ENCODE data around the gene PRR22. TPM values are rescaled to one million over a fixed set of nuclear protein-coding genes. Genes with fewer than 3 reads are reported as not detected.
A peak's percentile ranks its signal among the peaks of the same experiment; 100 is the strongest.

PRR22 gene
- total RNA-seq, 4 donors from 2014 or later, result 0.19 to 1.2 (median 1.0) TPM

GRCh38 chr19:5822181-5822844 lies 37.8 kb upstream of the PRR22 start:
- DNase-seq (ENCODE audit: extremely low spot score), result no peak
- H3K27ac ChIP-seq (replicated peaks in 1 of 4), result no peak overlapping the region
- peaks cover 16 to 32% (median 25%) of the 10 kb centered on the region in 4 donors for H3K4me1 ChIP-seq
- H3K27me3 ChIP-seq, result peaks cover 0 to 7% (median 0%) of the 10 kb centered on the region in 4 donors
- 40% methylated on average over 7 of the region's 30 CpGs for WGBS
- intact Hi-C loops (cut with DNase I), result no loop called here
- H3K4me3 ChIP-seq, result peak overlapping the region in 1 of 4 donors; percentile 12
- H3K36me3 ChIP-seq, result no peaks in the 10 kb centered on the region
- no peaks in the 10 kb centered on the region for H3K9me3 ChIP-seq
- TF ChIP-seq POLR2AphosphoS5 (IDR thresholded peaks at IDR 0.05) (no peak), EP300 (IDR thresholded peaks at IDR 0.05) (no peak), CTCF (IDR thresholded peaks at IDR 0.05) (no peak), POLR2A (IDR thresholded peaks at IDR 0.05; ENCODE audit: low read depth) (no peak)

GRCh38 chr19:5821521-5822180 lies 37.1 kb upstream of the PRR22 start:
- peaks cover 0 to under 1% (median 0%) of the 10 kb centered on the region in 4 donors for H3K27me3 ChIP-seq
- no peak for DNase-seq (ENCODE audit: extremely low spot score)
- intact Hi-C loops (cut with DNase I), result no loop called here
- H3K9me3 ChIP-seq, result no peaks in the 10 kb centered on the region
- TF ChIP-seq POLR2A (IDR thresholded peaks at IDR 0.05; ENCODE audit: low read depth) (no peak), CTCF (IDR thresholded peaks at IDR 0.05) (no peak)
- H3K36me3 ChIP-seq, result no peaks in the 10 kb centered on the region
- 57% methylated on average over 8 of the region's 8 CpGs for WGBS
- H3K4me1 ChIP-seq, result peaks cover 9 to 26% (median 18%) of the 10 kb centered on the region in 4 donors
- H3K27ac ChIP-seq (replicated peaks in 1 of 4), result no peak overlapping the region
- no peak overlapping the region for H3K4me3 ChIP-seq

- Histone ChIP-seq H3K27ac (replicated peaks in 1 of 4) (no peak overlapping the region), H3K4me3 (no peak overlapping the region), H3K27me3 (no peaks in the 10 kb centered on the region), H3K9me3 (no peaks in the 10 kb centered on the region), H3K36me3 (no peaks in the 10 kb centered on the region), H3K4me1 (peaks cover 6 to 19% (median 14%) of the 10 kb centered on the region in 4 donors)
- intact Hi-C loops (cut with DNase I), result no loop called here
- TF ChIP-seq POLR2A (IDR thresholded peaks at IDR 0.05; ENCODE audit: low read depth) (no peak), EP300 (IDR thresholded peaks at IDR 0.05) (no peak), CTCF (IDR thresholded peaks at IDR 0.05) (no peak), POLR2AphosphoS5 (IDR thresholded peaks at IDR 0.05) (no peak)
- WGBS, result 49% methylated on average over 6 of the region's 6 CpGs
- no peak for DNase-seq (ENCODE audit: extremely low spot score)
Measured at GRCh38 chr19:5820785-5821184, 36.2 kb upstream of the PRR22 start.

- H3K4me3 ChIP-seq, result no peak overlapping the region
- no peak overlapping the region for H3K27ac ChIP-seq (replicated peaks in 1 of 4)
- WGBS, result 89% methylated on average over 3 of the region's 10 CpGs
- no peaks in the 10 kb centered on the region for H3K36me3 ChIP-seq
- H3K4me1 ChIP-seq, result peaks cover 6 to 19% (median 14%) of the 10 kb centered on the region in 4 donors
- TF ChIP-seq POLR2A (IDR thresholded peaks at IDR 0.05; ENCODE audit: low read depth) (no peak), POLR2AphosphoS5 (IDR thresholded peaks at IDR 0.05) (no peak), EP300 (IDR thresholded peaks at IDR 0.05) (no peak), CTCF (IDR thresholded peaks at IDR 0.05) (no peak)
- H3K27me3 ChIP-seq, result no peaks in the 10 kb centered on the region
- no peak for DNase-seq (ENCODE audit: extremely low spot score)
- intact Hi-C loops (cut with DNase I), result no loop called here
- H3K9me3 ChIP-seq, result no peaks in the 10 kb centered on the region
Measured at GRCh38 chr19:5818594-5818993, 34.0 kb upstream of the PRR22 start.

Data from esophagus muscularis mucosa (tissue), 4 donors.